Left lobe of liver (tissue), 2 donors: ENCODE measurements around the gene ARHGAP35. TPM values are rescaled to one million over a fixed set of nuclear protein-coding genes. Genes with fewer than 3 reads are reported as not detected.
"Not testable (repeated sequence)": the region's sequence is repeated elsewhere in the genome, so short reads cannot be mapped to it uniquely, and the experiment has no call there.

Experiments used
- ATAC-seq: fragments of 200-7000 bp; cut with Tn5 transposase; one replicate; pipeline ENCODE4 v1.9.1; 2020; ENCODE audit warnings: mild to moderate bottlenecking, moderate library complexity
- DNase-seq: peaks from one replicate; pipeline ENCODE4 v3.0.0-alpha.2; 2020; ENCODE audit warnings: low spot score
- total RNA-seq: library from RNA; stranded (reverse); gene quantifications from one replicate; pipeline ENCODE4 v1.2.1, GENCODE V29; 2021
- donor health status: DM: no; HTN: no; CAD: no; lungs with moderate emphysema.
- donor health status: DM: no; HTN: yes; CAD: no.

ARHGAP35 gene
- 56.9 TPM for total RNA-seq

DNA sequence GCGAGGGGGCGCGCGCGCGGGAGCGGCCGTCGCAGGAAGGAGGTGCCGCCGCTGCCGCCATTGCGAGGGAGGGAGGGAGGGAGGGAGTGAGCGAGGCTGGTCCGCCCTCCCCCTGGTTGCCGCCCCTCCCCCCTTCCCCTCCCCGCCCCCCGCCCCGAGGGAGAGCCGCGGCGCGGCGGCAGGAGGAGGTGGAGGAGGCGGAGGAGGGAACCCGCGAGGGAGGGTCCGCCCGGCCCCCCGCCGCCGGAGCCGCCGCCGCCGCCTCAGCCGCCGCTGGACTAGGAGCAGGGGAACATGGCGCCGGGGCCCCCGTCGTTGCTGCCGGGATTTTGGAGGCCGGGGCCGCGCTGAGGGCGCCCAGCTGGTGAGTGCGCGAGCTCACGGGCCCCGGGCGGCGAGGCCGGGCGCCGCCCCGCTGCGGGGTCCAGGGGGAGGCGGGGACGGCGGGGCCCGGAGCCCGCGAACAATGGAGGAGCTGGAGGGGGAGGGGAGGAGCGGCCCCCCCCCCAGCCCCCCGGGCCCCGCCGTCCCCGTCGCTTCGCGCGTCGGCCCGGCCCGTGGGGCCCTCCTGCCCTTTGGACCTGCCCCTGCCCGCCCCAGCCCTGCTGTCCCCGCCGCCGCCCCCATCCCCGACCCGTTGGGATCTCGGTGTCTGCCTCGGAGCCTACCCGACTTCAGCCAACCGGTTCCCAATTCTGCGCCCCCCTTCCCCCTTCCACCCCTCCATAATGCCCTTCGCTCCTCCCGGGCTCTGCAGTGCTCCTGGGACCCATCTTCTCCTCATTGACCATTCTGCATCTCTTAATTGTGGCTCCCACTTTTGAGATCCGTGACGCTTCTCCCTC is at the start of gene ARHGAP35:
Gene ARHGAP35 (plus strand): TSS at position 152 of the 845 bp plus-strand sequence. CDS start 57,679 bp downstream, outside the sequence.
- ATAC-seq (peak; percentile 40), DNase-seq (no peak)

DNA sequence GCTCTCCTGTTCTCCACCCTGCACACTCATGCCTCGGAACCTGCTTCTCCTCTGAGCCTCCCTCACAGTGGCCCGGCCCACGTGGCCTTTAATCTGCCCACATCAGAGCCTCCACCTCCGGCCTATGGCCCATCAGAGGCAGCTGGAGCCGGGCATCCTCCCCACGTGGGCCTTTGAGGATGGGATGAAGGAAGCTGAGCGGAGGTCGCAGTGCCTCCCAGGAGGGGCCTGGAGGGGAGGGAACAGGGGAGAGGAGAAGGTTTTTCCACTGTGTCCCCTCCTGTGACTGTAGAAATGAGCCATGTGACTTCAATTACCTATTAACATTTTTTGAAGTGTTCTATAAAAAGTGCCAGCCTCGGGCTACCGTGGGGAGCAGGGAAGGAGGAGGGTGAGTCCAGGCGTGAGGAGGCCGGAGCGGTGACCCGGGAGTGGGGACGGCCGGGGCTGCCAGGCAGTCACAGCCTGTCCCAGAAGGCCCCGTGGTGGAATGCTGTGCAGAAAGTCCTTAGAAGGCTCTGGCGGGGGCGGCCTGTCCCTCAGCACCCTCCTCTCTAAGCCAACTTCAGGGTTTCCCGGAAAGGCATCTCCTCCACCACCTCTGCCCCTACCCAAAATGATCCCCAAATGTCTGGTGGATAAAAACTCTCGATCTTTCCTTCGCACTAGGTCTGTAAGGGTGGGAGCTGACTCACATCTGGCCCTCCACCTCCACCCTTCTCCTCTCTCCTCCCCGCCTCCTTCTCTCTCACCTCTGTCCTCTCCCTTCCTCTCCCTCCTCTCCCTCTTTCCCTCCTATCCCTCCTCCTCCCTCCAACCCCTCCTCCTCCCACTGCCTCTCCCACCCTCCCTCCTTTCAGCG is 47.6 kb upstream of the ARHGAP35 start:
- ATAC-seq, result peak; percentile 55
- no peak for DNase-seq

DNA sequence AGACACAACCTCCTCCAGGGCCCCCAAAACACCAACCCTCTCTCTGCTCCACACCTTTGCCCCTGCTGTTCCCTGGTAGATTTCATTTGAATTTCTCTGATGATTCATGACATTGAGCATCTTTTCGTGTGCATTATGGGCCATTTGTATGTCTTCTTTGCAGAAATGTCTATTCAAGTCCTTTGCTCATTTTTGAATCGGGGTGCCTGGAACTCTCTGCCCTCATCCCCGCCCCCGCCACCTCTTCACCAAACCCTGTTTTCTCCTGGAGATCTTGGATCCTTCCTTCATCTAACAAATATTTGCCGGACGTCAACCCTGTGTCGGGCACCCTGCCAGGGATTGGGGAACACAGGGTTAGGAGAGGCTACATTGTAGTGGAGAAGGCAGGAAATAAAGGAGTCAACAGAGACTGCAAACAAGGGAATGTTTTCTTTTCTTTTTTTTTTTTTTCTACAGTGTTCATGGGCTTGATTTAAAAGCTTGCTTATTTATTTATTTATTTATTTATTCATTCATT is 46.9 kb upstream of the ARHGAP35 start:
- DNase-seq (peak; percentile 79), ATAC-seq (peak; percentile 87)

DNA sequence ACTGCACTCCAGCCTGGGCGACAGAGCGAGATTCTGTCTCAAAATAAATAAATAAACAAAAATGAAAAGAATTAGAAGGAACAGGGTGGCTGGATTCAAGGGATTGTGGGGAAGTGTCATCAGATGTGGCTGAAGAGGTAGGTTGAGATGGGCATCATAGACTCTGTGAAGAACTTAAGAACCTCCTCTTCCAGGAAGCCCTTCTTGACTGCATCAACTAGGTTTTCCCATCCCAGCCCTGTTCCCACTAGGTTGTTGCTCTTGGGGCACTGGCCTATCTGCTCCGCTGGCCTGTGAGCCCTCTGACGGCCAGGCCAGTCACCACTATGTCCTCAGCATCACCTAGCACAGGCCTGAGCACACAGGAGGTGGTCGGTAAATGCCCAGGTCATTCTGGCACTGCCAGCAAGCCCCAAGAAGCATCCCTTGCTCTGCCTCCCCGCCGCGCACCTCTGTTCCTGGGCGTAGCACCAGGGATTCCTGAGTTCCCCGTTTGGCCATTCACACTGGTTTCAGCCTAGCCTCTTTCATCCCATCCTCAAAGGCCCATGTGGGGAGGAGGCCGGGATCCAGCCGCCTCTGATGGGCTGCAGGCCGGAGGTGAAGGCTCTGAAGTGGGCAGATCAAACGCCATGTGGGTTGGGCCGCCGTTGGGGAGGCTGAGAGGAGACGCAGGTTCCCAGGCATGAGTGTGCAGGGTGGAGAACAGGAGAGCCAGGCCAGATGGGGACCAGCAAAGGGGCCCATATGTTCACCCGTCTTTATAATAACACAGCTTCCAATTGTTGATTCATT is 44.8 kb upstream of the ARHGAP35 start:
- ATAC-seq, result no peak
- DNase-seq, result no peak

DNA sequence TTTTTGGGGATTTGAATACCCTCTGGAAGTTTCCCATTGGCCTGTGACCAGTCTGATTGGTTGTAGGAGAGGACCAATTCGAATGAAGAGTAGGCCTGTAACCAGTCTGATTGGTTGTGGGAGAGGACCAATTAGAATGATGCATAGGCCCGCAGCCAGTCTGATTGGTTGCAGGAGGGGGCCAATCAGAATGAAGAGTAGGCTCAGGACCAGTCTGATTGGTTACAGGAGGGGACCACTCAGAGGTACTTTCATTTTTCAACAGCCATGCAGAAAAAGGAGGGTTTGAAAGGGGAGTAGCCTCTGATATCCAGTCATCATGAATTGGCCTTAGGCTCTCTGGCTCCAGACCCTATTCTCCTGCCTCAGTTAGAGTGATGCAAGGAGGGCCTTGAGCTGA is 42.0 kb upstream of the ARHGAP35 start:
- ATAC-seq (no peak), DNase-seq (no peak)

DNA sequence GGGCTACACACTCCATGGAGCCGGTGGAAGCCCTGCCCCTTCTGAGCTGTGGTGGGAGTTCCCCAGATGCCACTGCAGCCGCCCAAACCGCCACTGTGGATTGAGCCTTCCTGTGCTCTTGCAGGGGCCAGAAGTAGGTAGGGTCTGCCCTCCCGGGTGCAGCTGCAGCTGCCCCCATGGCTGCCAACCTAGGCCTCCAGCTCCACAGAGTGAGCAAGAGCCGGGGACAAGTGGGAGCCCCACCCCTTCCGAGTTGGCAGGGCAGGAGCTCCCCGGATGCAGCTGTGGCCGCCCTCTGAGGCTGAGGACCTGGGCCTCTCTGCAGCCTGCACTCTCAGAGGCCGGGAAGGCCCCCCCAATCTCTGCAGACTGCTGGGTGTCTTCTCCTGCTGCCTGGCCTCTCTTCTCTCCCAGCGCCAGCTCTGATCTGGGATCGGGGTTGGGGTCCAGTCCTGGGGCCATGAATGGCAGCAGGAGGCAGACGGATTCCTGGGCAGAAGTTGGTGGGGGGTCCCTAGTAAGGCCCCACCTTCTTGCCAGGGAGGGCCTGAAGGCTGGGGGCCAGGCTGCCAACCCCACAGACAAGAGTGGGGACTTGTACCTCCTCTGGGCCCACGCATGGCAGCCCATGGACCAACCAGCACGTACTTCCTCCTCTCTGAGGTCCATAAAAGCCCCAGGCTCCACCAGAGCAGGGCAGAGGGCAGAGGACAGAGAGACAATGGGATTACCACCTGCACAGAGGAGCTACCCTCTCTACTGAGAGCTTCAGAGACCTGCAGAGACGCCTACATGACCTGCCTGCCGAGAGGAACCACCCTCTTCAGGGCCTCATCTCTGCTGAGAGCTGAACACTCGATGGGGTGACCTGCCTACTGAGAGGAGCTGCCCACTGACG is 39.0 kb upstream of the ARHGAP35 start:
- ATAC-seq, result no peak

DNA sequence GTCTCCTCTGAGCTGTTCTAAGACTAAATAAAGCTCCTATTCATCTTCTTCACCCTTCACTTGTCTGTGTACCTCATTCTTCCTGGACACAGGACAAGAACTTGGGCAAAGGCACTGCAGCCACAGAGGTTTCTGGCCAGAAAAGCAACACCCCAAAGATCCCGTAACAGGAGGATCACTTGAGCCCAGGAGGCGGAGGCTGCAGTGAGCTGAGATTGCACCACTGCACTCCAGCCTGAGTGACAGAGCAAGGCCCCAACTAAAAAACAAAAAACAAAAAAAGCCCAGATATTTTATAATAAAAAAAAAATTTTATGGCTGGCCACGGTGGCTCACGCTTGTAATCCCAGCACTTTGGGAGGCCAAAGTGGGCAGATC is 38.4 kb upstream of the ARHGAP35 start:
- not testable (repeated sequence) for DNase-seq, ATAC-seq

More for the DNA sequence above, 39.0 kb upstream of the ARHGAP35 start:
- DNase-seq, result no peak

DNA sequence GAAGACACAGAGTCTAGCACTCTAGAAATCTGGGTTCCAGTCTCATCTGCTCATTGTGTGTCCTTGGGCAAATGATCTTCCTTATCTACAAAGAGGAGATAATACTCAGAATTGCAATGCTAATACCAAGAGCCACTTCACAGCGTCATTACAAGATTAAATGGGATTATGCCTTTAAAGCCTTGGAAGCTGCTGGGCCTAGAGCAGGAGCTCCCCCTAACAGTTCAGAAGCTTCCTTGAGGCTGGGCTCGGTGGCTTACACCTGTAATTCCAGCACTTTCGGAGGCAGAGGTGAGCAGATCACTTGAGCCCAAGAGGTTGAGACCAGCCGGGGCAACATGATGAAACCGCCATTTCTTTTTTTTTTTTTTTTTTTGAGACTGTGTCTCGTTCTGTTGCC is 37.7 kb upstream of the ARHGAP35 start:
- DNase-seq (no peak), ATAC-seq (no peak)

DNA sequence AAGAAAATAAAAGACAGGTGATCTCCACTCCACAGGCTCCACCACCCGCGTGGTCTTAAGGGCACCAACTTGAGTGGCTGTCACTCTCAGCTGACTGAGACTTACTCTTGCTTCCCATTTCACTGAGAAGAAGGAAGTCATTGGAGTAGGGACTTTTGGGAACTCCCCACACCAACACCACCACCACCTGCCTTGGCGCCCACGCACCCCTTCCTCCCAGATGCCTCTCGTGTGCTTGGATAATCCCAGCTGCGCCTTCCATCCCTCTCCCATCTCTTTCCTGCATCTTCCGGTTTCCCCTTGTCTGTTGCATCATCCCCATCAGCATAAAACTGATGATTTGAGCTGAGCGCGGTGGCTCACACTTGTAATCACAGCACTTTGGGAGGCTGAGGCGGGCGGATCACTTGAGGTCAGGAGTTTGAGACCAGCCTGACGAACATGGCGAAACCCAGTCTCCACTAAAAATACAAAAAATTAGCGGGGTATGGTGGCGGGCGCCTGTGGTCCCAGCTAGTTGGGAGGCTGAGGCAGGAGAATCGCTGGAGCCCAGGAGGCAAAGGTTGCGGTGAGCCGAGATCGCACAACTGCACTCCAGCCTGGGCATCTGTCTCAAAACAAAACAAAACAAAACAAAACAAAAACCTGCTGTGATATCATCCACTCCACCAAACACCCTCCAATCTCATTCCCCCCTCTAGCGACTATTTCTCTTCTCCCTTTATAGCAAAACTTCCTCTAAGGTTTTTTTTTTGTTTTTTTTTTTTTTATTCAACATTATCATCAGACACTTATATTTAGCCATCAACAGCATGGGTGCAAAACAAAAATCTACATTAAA is 35.7 kb upstream of the ARHGAP35 start:
- DNase-seq (no peak), ATAC-seq (peak; percentile 50)

DNA sequence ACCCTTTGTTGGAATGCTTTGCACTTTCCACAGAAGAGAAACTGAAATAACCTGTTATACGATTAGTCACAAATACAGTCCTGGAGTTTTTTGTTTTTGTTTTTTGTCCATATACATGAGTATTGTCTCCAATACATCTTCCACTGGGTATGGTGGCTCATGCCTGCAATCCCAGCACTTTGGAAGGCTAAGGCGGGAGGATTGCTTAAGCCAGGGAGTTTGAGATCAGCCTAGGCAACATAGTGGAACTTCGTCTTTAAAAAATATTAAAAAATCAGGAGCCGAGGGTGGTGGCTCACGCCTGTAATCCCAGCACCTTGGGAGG is 35.1 kb upstream of the ARHGAP35 start:
- ATAC-seq (no peak), DNase-seq (no peak)

DNA sequence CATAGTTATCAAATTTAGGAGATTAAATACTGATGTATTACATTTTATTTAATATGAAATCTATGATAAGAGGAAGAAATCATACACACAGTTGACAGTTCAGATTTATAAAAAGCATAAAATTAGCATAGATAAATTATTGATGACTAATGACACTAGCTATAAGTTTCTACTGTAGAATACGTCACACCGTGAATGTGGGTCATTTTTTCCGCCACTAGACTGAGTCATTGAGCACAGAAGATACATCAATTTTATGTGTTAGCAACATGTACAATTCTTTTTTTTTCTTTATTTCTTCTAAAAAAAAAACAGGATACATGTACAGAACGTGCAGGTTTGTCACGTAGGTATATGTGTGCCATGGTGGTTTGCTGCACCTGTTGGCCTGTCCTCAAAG is 32.3 kb upstream of the ARHGAP35 start:
- DNase-seq (no peak), ATAC-seq (no peak)

DNA sequence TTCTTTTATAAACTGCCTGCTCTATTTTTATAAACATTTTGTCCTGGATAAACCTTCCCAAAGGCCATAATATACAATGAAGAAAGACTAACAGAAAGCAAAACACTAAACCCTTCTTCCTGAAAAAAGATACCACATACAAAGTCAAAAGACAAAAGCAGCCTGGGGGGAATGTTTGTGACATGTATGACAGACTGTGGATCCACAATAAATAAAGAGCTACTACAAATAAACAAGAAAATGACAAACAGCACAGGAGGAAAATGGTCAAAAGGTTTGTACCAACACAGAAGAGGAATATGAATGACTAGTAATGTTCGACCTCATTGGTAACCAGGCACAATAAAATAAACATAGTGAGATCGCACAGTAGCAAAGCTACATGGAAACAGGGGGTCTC is 29.9 kb upstream of the ARHGAP35 start:
- ATAC-seq, result no peak

DNA sequence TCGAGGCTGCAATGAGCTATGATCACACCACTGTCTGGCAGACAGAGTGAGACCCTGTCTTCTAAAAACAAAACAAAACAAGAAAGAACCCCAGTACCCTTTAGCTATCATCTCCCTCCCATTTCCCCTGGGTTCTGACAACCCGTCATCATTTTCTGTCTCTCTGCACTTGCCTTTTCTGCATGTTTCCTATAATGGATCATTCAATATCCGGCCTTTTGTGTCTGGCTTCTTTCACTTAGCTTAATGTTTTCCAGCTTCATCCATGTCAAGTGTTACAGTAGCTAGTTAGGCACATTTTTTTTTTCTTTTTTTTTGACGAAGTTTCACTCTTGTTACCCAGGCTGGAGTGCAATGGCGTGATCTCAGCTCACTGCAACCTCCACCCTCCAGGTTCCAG is 26.7 kb upstream of the ARHGAP35 start:
- no peak for DNase-seq
- ATAC-seq, result no peak

More for the DNA sequence above, 29.9 kb upstream of the ARHGAP35 start:
- no peak for DNase-seq

DNA sequence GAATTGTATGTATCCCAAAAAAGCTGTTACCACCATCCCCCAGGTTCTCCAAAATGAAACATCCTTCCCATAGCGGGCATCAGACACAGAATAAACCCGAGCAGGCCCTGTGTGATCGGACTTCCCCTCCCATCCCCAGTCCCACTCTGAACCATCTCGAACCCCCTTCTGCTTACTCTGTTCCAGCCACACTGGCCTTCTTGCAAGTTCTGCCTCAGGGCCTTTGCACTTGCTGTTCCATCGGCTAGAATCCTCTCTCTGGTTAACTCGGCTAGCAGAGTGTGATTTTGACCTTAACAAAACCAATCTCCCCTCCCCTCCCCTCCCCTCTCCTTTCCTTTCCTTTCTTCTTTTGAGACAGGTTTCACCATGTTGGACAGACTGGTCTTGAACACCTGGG is 25.8 kb upstream of the ARHGAP35 start:
- DNase-seq, result no peak
- ATAC-seq, result no peak

DNA sequence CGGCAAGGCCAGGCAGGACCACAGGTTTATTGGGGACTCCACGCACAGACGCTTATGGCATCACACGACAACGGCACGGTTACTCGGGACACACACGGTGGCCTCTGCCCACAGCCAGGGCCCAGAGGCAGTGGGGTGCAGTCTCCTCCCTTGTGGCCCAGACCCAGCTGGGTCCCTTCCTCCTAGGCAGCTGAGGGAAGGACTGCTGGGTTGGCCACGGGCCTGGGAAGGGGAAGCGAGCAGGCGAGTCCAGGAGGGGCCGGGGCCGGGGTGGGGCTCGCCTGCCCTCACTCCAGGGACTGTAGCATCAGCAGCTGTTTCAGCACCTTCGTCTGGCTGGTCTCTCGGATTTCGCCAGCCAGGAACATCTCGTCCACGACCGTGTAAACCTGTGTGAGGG is 22.6 kb upstream of the ARHGAP35 start:
- no peak for DNase-seq
- ATAC-seq, result no peak

DNA sequence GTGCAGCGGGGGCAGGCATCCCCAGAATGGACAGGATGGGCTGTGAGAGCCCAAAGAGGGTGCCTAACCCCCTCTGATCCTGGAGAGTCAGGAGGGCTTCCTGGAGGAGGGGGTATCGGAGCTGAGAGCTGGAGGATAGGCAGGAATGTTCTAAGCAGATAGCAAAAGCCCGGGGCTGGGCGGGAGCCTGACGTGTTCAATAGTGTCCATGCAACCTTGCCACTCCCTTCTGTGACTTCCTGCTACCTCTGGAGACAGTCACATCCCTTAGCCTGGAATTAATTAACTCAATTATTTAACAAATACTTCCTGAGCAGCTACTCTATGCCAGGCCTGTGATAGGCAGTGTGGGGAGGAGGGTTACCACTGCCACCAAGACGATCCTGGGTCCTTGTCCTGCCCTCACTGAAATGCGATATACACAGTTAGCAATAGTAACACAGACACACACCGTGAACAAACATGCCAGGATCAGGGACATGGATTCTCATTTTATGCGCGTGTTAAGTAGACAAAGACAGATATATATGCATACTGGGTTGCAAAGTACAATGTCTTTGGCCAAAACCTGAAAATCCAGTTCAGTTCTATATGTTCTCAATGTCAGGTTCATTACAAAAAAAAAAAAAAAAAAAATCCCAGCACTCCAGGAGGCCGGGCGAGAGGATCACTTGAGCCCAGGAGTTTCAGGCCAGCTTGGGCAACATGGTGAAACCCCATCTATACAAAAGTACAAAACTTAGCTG is 20.9 kb upstream of the ARHGAP35 start:
- DNase-seq (no peak), ATAC-seq (no peak)

DNA sequence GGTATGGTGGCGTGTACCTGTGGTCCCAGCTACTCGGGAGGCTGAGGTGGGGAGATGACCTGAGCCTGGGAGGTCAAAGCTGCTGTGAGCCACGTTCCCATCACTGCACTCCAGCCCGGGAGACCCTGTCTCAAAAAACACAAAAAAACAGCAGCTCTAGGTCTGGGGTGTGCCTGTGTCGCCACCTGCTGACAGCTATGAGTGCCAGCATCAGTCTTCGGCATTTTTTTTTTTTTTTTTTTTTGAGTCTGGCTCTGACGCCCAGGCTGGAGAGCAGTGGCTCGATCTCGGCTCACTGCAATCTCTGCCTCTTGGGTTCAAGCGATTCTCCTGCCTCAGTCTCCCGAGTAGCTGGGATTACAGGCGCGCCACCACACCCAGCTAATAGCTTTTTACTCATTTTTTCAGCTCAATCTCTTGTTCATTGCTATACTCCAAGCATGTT is 20.3 kb upstream of the ARHGAP35 start:
- ATAC-seq (peak; percentile 76), DNase-seq (no peak)

DNA sequence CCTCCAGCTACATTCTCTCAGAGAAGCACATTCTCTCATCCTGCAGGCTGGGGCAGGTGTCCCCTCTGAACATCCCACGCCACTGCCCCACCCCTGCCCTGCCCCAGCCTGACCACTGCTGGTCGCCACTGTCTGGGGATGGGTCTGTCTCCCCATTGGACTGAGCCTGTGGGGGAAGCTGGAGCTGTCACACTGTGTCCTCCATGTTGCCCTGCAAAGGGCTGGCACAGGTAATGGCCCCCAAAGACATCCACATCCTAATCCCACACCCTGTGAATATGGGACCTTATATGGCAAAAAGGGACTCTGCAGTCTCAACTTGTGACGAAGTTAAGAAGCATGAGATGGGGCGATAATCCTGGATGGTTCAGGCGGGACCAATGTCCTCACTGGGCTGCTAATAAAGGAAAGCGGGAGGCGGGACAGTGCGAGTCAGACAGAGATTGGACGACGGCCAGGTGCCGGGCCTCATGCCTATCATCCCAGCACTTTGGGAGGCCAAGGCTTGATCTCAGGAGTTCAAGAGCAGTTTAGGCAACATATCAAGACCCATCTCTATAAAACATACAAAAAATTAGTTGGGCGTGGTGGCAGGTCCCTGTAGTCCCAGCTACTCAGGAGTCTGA is 19.2 kb upstream of the ARHGAP35 start:
- peak; percentile 48 for ATAC-seq
- DNase-seq, result no peak
